ENCODE data around the gene SLC44A4.

The SLC44A4 gene

DNA sequence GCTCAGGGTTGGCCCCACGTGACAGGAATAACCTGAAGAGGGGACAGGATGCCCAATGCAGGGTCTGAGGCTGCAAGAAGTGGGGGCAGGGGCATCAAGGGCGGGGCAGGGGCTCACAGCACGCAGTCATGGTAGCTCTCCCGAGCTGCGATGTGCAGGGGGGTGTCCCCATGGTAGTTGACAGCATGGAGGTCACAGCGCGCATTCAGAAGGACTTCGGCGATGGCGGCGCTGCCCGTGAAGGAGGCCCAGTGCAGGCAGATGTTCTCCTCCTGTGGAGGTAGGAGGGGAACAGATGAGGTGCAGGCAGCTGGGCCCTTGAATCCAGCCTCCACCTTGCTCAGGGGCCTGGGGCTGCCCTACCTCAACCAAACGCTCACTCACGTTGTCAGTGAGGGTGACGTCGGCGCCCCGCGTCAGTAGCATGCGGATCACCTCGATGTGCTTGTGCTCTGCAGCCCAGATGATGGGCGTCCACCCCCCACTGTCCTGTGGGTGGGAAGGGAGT, 5.8 kb upstream of the SLC44A4 start:
- Histone ChIP-seq H3K27ac (no peak overlapping the region), H3K4me3 (no peak overlapping the region)
- no peak for TF ChIP-seq CTCF (IDR thresholded peaks at IDR 0.05)
- no peak for DNase-seq (ENCODE audit: low spot score)

DNA sequence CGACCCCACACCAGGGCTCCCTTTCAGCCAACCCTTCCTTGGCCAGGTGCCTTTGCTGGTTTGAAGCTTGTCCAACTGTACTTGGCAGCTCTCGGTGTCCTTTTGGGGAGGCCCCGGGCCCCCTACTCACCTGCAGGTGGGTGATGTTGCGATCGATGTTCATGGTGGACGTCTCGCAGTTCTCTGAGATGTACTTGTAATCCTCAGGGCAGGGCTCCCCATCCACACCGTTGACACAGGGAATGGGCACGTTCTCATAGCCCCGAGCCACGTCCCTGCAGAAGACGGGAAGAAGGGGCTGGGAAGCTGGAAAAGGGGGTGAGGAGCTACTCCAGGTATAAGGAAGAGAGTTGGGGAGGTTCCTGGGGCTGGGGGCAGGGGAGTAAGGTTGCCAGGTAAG, 4.9 kb upstream of the SLC44A4 start:
- TF ChIP-seq CTCF (IDR thresholded peaks at IDR 0.05): no peak
- no peak for DNase-seq (ENCODE audit: low spot score)
- no peak overlapping the region for H3K27ac ChIP-seq
- no peak overlapping the region for H3K4me3 ChIP-seq

- Histone ChIP-seq H3K4me3 (no peak overlapping the region), H3K27ac (no peak overlapping the region)
- no peak for TF ChIP-seq CTCF (IDR thresholded peaks at IDR 0.05)
- no peak for DNase-seq (ENCODE audit: low spot score)
These were observed 3.5 kb upstream of the SLC44A4 start for GRCh38 chr6:31882344-31882743.

DNA sequence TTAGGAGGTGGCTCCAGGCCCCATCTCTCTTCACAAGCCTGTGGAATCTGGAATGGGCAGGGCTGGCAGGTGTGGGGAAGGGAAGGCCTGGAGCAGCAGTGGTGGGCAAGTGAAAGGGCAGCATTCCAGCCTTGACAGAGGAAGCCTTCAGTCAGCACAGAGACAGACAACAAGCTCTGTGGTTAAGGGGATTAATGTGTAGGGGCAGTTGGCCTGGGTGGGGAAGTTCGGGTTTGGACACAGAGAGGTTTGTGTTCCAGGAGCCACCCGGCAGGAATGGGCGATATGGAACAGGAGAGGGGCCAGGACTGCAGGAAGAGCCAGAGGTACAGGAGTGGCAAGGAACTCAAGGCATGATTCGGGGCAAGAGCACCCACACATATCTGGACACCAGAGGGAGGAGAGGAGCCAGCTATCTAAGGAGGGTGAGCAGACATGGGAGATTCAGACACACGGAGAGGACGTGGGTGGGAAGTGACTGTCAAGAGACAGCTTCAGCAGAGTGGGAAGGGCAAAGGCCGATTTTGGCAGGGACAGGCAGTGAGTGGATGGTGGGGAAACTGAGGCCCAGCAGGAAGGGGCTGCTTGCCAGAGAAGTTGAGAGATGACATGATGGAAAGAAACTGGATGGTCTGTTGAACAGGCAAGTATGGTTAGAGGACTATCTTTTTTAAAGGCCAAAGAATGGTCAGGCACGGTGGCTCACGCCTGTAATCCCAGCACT, 2.5 kb upstream of the SLC44A4 start:
- H3K27ac ChIP-seq: no peak overlapping the region
- DNase-seq (ENCODE audit: low spot score): no peak
- TF ChIP-seq CTCF (IDR thresholded peaks at IDR 0.05): no peak
- H3K4me3 ChIP-seq: no peak overlapping the region

GRCh38 chr6:31880616-31881015, 1.8 kb upstream of the SLC44A4 start:
- Histone ChIP-seq H3K4me3 (no peak overlapping the region), H3K27ac (no peak overlapping the region)
- TF ChIP-seq CTCF (IDR thresholded peaks at IDR 0.05): no peak
- DNase-seq (ENCODE audit: low spot score): no peak

DNA sequence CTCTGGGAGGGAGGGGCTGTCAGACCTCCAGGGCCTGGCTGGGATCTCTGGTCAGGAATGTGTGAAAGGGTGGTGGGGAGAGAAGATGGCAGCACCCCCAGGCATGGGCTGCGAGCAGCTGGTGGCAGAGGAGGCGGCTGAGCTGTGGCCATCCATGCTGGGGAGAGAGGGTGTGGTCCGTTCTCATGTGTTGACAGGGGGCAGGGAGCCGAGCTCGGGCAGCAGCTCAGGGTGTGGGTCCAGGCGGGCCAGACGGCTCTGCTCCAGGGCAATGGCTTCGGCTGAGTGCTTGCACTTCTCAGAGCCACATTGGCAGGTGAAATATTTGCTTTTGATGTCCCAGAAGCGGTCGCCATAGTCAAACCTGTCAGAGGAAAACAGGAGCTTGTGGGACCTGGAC, 1.1 kb upstream of the SLC44A4 start:
- no peak for TF ChIP-seq CTCF (IDR thresholded peaks at IDR 0.05)
- DNase-seq (ENCODE audit: low spot score): no peak
- H3K4me3 ChIP-seq: no peak overlapping the region
- no peak overlapping the region for H3K27ac ChIP-seq

DNA sequence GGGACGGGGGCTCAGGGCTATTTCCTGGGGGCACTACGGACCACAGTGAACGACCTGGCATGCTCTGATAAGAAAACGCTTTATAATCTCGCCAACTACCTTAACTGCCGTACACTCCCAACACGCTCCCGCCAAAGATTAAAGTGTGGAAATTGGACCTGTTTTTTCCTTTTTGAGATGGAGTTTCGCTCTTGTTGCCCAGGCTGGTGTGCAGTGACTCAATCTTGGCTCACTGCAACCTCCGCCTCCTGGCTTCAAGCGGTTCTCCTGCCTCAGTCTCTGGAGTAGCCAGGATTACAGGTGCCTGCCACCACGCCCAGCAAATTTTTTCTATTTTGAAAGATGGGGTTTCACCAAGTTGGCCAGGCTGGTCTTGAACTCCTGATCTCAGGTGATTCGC, 346 bp upstream of the SLC44A4 start:
- DNase-seq (ENCODE audit: low spot score): no peak
- no peak for TF ChIP-seq CTCF (IDR thresholded peaks at IDR 0.05)
- Histone ChIP-seq H3K4me3 (no peak overlapping the region), H3K27ac (no peak overlapping the region)
